Measurements from ENCODE around the gene S100A7A.

The S100A7A gene

GRCh38 chr1:153395776-153396175 is 20.5 kb upstream of the S100A7A start:
- H3K9ac ChIP-seq (ENCODE audit: low read depth, low read length) = no peak overlapping the region
- H3K27ac ChIP-seq (ENCODE audit: low read depth, low read length) = no peak overlapping the region
- H3K4me3 ChIP-seq (ENCODE audit: low read length) = no peak overlapping the region
- no peaks in the 10 kb centered on the region for H3K4me1 ChIP-seq (ENCODE audit: insufficient read depth, low read length)
- H3K36me3 ChIP-seq (ENCODE audit: insufficient read depth, low read length) = no peaks in the 10 kb centered on the region
- no peaks in the 10 kb centered on the region for H3K27me3 ChIP-seq (ENCODE audit: insufficient read depth, low read length)
- 82% methylated on average over 4 of the region's 6 CpGs for WGBS
- H3K9me3 ChIP-seq (ENCODE audit: insufficient read depth, low read depth, low read length) = no peaks in the 10 kb centered on the region

GRCh38 chr1:153396461-153396860 is 19.9 kb upstream of the S100A7A start:
- Histone ChIP-seq H3K36me3 (ENCODE audit: insufficient read depth, low read length) (no peaks in the 10 kb centered on the region), H3K27me3 (ENCODE audit: insufficient read depth, low read length) (no peaks in the 10 kb centered on the region), H3K9me3 (ENCODE audit: insufficient read depth, low read depth, low read length) (no peaks in the 10 kb centered on the region), H3K4me1 (ENCODE audit: insufficient read depth, low read length) (no peaks in the 10 kb centered on the region), H3K27ac (ENCODE audit: low read depth, low read length) (no peak overlapping the region), H3K4me3 (ENCODE audit: low read length) (no peak overlapping the region), H3K9ac (ENCODE audit: low read depth, low read length) (no peak overlapping the region)
- 91% methylated on average over 5 of the region's 6 CpGs for WGBS

GRCh38 chr1:153397051-153397923 is 19.0 kb upstream of the S100A7A start:
- Histone ChIP-seq H3K9me3 (ENCODE audit: insufficient read depth, low read depth, low read length) (no peaks in the 10 kb centered on the region), H3K27me3 (ENCODE audit: insufficient read depth, low read length) (no peaks in the 10 kb centered on the region), H3K4me3 (ENCODE audit: low read length) (no peak overlapping the region), H3K27ac (ENCODE audit: low read depth, low read length) (no peak overlapping the region), H3K36me3 (ENCODE audit: insufficient read depth, low read length) (no peaks in the 10 kb centered on the region), H3K4me1 (ENCODE audit: insufficient read depth, low read length) (no peaks in the 10 kb centered on the region), H3K9ac (ENCODE audit: low read depth, low read length) (no peak overlapping the region)
- 92% methylated on average over 19 of the region's 19 CpGs for WGBS

GRCh38 chr1:153397924-153398651 is 18.2 kb upstream of the S100A7A start:
- H3K27me3 ChIP-seq (ENCODE audit: insufficient read depth, low read length) = no peaks in the 10 kb centered on the region
- H3K4me1 ChIP-seq (ENCODE audit: insufficient read depth, low read length) = no peaks in the 10 kb centered on the region
- H3K4me3 ChIP-seq (ENCODE audit: low read length) = no peak overlapping the region
- H3K27ac ChIP-seq (ENCODE audit: low read depth, low read length) = no peak overlapping the region
- WGBS = 94% methylated on average over 5 of the region's 6 CpGs
- H3K9ac ChIP-seq (ENCODE audit: low read depth, low read length) = no peak overlapping the region
- H3K9me3 ChIP-seq (ENCODE audit: insufficient read depth, low read depth, low read length) = no peaks in the 10 kb centered on the region
- no peaks in the 10 kb centered on the region for H3K36me3 ChIP-seq (ENCODE audit: insufficient read depth, low read length)

GRCh38 chr1:153399401-153400055 is 16.8 kb upstream of the S100A7A start:
- Histone ChIP-seq H3K27ac (ENCODE audit: low read depth, low read length) (no peak overlapping the region), H3K9me3 (ENCODE audit: insufficient read depth, low read depth, low read length) (peaks cover 4% of the 10 kb centered on the region; the same call in 1 of the 2 replicates), H3K4me1 (ENCODE audit: insufficient read depth, low read length) (peaks cover 3% of the 10 kb centered on the region; the same call in 1 of the 2 replicates), H3K9ac (ENCODE audit: low read depth, low read length) (no peak overlapping the region), H3K4me3 (ENCODE audit: low read length) (no peak overlapping the region), H3K36me3 (ENCODE audit: insufficient read depth, low read length) (no peaks in the 10 kb centered on the region), H3K27me3 (ENCODE audit: insufficient read depth, low read length) (peaks cover 12% of the 10 kb centered on the region)
- WGBS = 91% methylated on average over 7 of the region's 7 CpGs

GRCh38 chr1:153400244-153400643 is 16.1 kb upstream of the S100A7A start:
- Histone ChIP-seq H3K4me3 (ENCODE audit: low read length) (no peak overlapping the region), H3K9ac (ENCODE audit: low read depth, low read length) (no peak overlapping the region), H3K36me3 (ENCODE audit: insufficient read depth, low read length) (no peaks in the 10 kb centered on the region), H3K4me1 (ENCODE audit: insufficient read depth, low read length) (peaks cover 3% of the 10 kb centered on the region; the same call in 1 of the 2 replicates), H3K9me3 (ENCODE audit: insufficient read depth, low read depth, low read length) (peaks cover 5% of the 10 kb centered on the region; the same call in 1 of the 2 replicates), H3K27me3 (ENCODE audit: insufficient read depth, low read length) (peaks cover 14% of the 10 kb centered on the region), H3K27ac (ENCODE audit: low read depth, low read length) (no peak overlapping the region)
- WGBS = 79% methylated on average over 5 of the region's 5 CpGs

GRCh38 chr1:153401461-153401860 is 14.9 kb upstream of the S100A7A start:
- 89% methylated on average over 7 of the region's 9 CpGs for WGBS
- Histone ChIP-seq H3K27ac (ENCODE audit: low read depth, low read length) (no peak overlapping the region), H3K4me3 (ENCODE audit: low read length) (no peak overlapping the region), H3K9me3 (ENCODE audit: insufficient read depth, low read depth, low read length) (peaks cover 5% of the 10 kb centered on the region; the same call in 1 of the 2 replicates), H3K27me3 (ENCODE audit: insufficient read depth, low read length) (peaks cover 14% of the 10 kb centered on the region), H3K4me1 (ENCODE audit: insufficient read depth, low read length) (peaks cover 3% of the 10 kb centered on the region; the same call in 1 of the 2 replicates), H3K36me3 (ENCODE audit: insufficient read depth, low read length) (no peaks in the 10 kb centered on the region), H3K9ac (ENCODE audit: low read depth, low read length) (no peak overlapping the region)

- peaks cover 5% of the 10 kb centered on the region; the same call in 1 of the 2 replicates for H3K9me3 ChIP-seq (ENCODE audit: insufficient read depth, low read depth, low read length)
- peaks cover 14% of the 10 kb centered on the region for H3K27me3 ChIP-seq (ENCODE audit: insufficient read depth, low read length)
- no peak overlapping the region for H3K9ac ChIP-seq (ENCODE audit: low read depth, low read length)
- H3K4me3 ChIP-seq (ENCODE audit: low read length) = no peak overlapping the region
- no peak overlapping the region for H3K27ac ChIP-seq (ENCODE audit: low read depth, low read length)
- H3K4me1 ChIP-seq (ENCODE audit: insufficient read depth, low read length) = peaks cover 3% of the 10 kb centered on the region; the same call in 1 of the 2 replicates
- 89% methylated on average over 2 of the region's 2 CpGs for WGBS
- H3K36me3 ChIP-seq (ENCODE audit: insufficient read depth, low read length) = no peaks in the 10 kb centered on the region
Measured at GRCh38 chr1:153402226-153402625, 14.1 kb upstream of the S100A7A start.

GRCh38 chr1:153403421-153404085 is 12.8 kb upstream of the S100A7A start:
- peaks cover 3% of the 10 kb centered on the region; the same call in 1 of the 2 replicates for H3K4me1 ChIP-seq (ENCODE audit: insufficient read depth, low read length)
- WGBS = 89% methylated on average over 10 of the region's 11 CpGs
- peaks cover 14% of the 10 kb centered on the region for H3K27me3 ChIP-seq (ENCODE audit: insufficient read depth, low read length)
- H3K4me3 ChIP-seq (ENCODE audit: low read length) = no peak overlapping the region
- H3K27ac ChIP-seq (ENCODE audit: low read depth, low read length) = no peak overlapping the region
- peaks cover 5% of the 10 kb centered on the region; the same call in 1 of the 2 replicates for H3K9me3 ChIP-seq (ENCODE audit: insufficient read depth, low read depth, low read length)
- H3K36me3 ChIP-seq (ENCODE audit: insufficient read depth, low read length) = no peaks in the 10 kb centered on the region
- no peak overlapping the region for H3K9ac ChIP-seq (ENCODE audit: low read depth, low read length)

GRCh38 chr1:153404086-153404635 is 12.2 kb upstream of the S100A7A start:
- H3K36me3 ChIP-seq (ENCODE audit: insufficient read depth, low read length) = no peaks in the 10 kb centered on the region
- H3K4me3 ChIP-seq (ENCODE audit: low read length) = no peak overlapping the region
- WGBS = 68% methylated on average over 7 of the region's 7 CpGs
- H3K9ac ChIP-seq (ENCODE audit: low read depth, low read length) = no peak overlapping the region
- no peak overlapping the region for H3K27ac ChIP-seq (ENCODE audit: low read depth, low read length)
- H3K4me1 ChIP-seq (ENCODE audit: insufficient read depth, low read length) = peaks cover 3% of the 10 kb centered on the region; the same call in 1 of the 2 replicates
- H3K9me3 ChIP-seq (ENCODE audit: insufficient read depth, low read depth, low read length) = peaks cover 5% of the 10 kb centered on the region; the same call in 1 of the 2 replicates
- peaks cover 14% of the 10 kb centered on the region for H3K27me3 ChIP-seq (ENCODE audit: insufficient read depth, low read length)
